ENCODE results near the gene CHST7. TPM values are rescaled to one million over a fixed set of nuclear protein-coding genes. Genes with fewer than 3 reads are reported as not detected.

CHST7 gene
- total RNA-seq, 3 donors from 2014 or later = 1.4 to 4.1 (median 2.7) TPM

DNA sequence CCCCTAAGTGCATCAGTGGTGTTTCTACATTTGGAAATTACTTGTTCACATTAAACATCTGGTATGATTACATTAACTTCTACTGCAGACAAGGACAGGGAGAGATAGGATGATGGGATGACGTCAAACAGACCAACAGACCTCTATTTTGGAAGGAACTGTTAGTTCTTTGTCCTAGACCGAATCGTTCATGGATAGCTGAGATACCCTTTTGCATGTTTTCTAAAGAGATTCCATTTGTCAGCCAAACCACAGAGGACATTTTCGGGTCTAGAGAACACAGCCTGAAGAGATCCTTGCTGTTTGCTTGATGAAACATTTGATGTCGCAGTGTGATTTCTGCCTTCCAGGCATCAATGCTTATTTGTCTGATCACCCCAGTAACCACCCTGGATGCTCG is 27.7 kb downstream of the CHST7 start:
- DNase-seq (no peak), ATAC-seq (no peak)
- H3K4me1 ChIP-seq (ENCODE audit: low read depth) = no peaks in the 10 kb centered on the region
- TF ChIP-seq, protein P1, sequence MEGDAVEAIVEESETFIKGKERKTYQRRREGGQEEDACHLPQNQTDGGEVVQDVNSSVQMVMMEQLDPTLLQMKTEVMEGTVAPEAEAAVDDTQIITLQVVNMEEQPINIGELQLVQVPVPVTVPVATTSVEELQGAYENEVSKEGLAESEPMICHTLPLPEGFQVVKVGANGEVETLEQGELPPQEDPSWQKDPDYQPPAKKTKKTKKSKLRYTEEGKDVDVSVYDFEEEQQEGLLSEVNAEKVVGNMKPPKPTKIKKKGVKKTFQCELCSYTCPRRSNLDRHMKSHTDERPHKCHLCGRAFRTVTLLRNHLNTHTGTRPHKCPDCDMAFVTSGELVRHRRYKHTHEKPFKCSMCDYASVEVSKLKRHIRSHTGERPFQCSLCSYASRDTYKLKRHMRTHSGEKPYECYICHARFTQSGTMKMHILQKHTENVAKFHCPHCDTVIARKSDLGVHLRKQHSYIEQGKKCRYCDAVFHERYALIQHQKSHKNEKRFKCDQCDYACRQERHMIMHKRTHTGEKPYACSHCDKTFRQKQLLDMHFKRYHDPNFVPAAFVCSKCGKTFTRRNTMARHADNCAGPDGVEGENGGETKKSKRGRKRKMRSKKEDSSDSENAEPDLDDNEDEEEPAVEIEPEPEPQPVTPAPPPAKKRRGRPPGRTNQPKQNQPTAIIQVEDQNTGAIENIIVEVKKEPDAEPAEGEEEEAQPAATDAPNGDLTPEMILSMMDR (IDR thresholded peaks at IDR 0.05) = no peak
- intact Hi-C loops (cut with DNase I, micrococcal nuclease) = no loop called here
- no peak overlapping the region for H3K4me3 ChIP-seq
- H3K36me3 ChIP-seq (ENCODE audit: low read depth) = no peaks in the 10 kb centered on the region
- no peaks in the 10 kb centered on the region for H3K9me3 ChIP-seq

DNA sequence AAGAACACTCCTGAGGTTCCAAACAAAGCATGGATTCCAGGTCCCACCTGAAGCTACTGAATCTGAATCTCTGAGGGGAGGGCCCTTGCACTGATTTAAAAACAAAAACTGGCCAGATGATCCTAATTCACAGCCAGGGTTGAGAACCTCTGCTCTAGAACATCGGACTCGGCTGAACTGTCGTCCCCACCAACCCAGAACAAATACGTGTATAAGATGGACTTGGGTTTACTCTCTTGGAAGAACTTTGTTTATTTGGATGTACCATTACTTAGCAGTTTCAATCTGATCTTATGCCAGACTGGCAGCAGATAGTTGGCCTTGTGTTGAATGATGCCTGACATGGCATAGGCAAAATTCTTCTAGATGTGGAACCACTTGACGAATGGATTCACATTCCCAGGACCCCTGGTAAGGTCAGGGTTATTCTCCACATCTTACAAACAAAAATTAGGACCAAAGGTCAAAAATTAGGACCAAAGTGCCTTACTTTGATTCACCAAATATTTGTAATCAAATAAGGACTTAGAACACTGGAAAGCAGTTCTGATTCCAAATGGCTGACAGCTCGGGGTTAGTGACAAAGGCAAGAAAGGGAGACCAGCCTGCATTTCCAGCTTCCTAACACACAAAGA is 29.0 kb downstream of the CHST7 start:
- Histone ChIP-seq H3K4me1 (ENCODE audit: low read depth) (no peaks in the 10 kb centered on the region), H3K36me3 (ENCODE audit: low read depth) (no peaks in the 10 kb centered on the region), H3K9me3 (no peaks in the 10 kb centered on the region), H3K4me3 (no peak overlapping the region)
- TF ChIP-seq, protein P1 (IDR thresholded peaks at IDR 0.05) = no peak
- intact Hi-C loops (cut with DNase I, micrococcal nuclease) = no loop called here
- ATAC-seq (no peak), DNase-seq (no peak)

DNA sequence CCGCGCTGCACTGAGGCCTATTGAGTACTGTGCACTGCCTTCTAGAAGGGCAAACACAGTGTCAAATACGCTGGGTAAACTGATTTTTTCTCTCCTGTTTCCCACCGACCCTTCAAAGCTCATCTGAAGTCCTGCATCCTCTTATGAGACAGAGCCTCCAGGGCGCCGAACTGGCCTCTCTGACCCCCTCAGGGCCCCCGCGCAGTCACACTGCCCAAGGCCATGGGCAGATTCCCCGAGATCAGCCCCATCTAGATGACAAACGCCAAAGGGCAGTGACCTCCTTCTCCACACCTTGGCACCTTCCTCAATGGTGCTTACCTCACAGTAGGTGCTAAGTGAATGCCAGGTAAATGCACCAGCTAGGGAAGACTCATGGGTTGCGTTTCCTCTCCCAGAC is 34.4 kb downstream of the CHST7 start:
- no peak for ATAC-seq
- intact Hi-C loops (cut with DNase I, micrococcal nuclease) = no loop called here
- TF ChIP-seq, protein P1 (IDR thresholded peaks at IDR 0.05) = no peak

DNA sequence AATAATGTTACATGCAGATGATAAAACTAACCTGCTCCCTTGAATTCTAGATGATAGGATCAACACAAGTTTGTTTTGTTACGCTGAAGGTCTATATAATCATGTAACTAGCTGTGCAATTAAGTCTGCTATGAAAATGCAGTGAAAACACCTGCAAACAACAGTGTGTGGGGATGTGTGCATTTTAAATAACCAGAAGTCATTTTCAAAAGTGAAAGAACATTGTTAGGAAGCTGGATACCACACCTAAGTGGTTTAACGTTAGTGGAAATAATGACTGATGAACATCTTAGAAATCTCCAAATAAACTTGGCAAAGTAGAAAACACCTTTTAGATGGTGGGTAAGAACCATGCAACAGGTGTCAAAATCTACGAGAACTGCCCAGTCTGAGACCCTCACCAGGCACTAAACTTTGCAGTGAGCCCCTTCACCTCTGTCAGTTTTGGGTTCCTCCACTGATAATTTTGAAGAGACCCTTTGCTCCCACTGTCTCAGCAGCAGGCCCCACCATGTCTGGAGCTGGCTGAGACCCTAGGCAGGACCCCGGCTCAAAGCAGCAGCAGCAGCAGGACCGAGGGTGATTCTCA is 36.6 kb downstream of the CHST7 start:
- intact Hi-C loops (cut with DNase I, micrococcal nuclease) = no loop called here
- ATAC-seq (no peak), DNase-seq (no peak)
- no peaks in the 10 kb centered on the region for H3K36me3 ChIP-seq (ENCODE audit: low read depth)
- H3K9me3 ChIP-seq = no peaks in the 10 kb centered on the region
- no peaks in the 10 kb centered on the region for H3K4me1 ChIP-seq (ENCODE audit: low read depth)
- no peak overlapping the region for H3K4me3 ChIP-seq
- TF ChIP-seq, protein P1 (IDR thresholded peaks at IDR 0.05) = no peak

More for the DNA sequence above, 34.4 kb downstream of the CHST7 start:
- DNase-seq = no peak
- Histone ChIP-seq H3K4me1 (ENCODE audit: low read depth) (no peaks in the 10 kb centered on the region), H3K9me3 (no peaks in the 10 kb centered on the region), H3K4me3 (no peak overlapping the region), H3K36me3 (ENCODE audit: low read depth) (no peaks in the 10 kb centered on the region)

DNA sequence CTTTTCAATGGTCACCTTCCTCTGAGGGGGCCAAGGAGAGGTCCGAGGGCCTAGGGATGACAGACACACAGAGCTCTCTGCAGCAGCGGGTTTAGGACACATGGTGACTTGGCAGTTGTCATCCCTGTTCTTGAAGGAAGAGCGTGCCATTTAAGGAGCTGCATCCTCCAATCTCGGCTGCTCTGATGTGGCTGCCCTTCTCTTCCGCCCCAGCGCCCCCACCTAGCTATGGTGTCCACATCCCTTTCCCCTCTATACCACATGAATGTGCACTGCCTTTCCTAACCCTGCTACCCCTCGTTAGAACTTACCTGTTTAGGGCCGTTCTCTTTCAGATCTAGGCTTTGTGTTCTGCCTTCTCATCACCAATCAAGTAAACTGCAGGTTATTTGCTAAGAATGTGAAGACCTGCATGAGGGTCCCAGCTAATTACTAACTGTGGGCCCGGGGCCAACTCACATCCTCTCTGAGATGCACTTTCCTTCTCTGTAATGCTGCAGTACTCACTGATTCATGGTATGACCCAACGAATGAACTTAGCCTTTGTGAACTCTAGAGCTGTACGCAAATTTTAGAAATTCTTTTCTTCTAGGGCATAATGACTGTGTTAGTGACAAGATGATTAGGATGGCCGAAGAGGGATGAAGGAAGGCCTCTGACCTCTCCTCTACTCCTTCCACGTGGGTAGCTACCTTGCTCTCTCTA is 38.2 kb downstream of the CHST7 start:
- peak; percentile 51 for ATAC-seq
- TF ChIP-seq, protein P1 (IDR thresholded peaks at IDR 0.05) = no peak

More for the DNA sequence above, 38.2 kb downstream of the CHST7 start:
- DNase-seq = no peak
- H3K9me3 ChIP-seq = no peaks in the 10 kb centered on the region
- H3K4me3 ChIP-seq = no peak overlapping the region
- intact Hi-C loops (cut with DNase I, micrococcal nuclease) = no loop called here
- H3K36me3 ChIP-seq (ENCODE audit: low read depth) = no peaks in the 10 kb centered on the region
- H3K4me1 ChIP-seq (ENCODE audit: low read depth) = no peaks in the 10 kb centered on the region

Data from mucosa of descending colon (tissue), 3 donors.